Ishikawa (cell line): ENCODE measurements around the gene MGLL.

Experiments
- CEBPB ChIP-seq: IDR thresholded peaks from 2 replicates; pipeline ENCODE4 v1.6.1; 2012
- CREB1 ChIP-seq: IDR thresholded peaks from 2 replicates; pipeline ENCODE4 v1.6.1; 2012; ENCODE audit warnings: low read depth
- EGR1 ChIP-seq: IDR thresholded peaks from 2 replicates; pipeline ENCODE4 v1.6.1; 2012
- EP300 ChIP-seq: IDR thresholded peaks from 2 replicates; pipeline ENCODE4 v1.6.1; 2012; ENCODE audit warnings: borderline replicate concordance
- FOXM1 ChIP-seq: IDR thresholded peaks from 2 replicates; pipeline ENCODE4 v1.6.1; 2012; ENCODE audit warnings: low read depth, borderline replicate concordance
- NFIC ChIP-seq: IDR thresholded peaks from 2 replicates; pipeline ENCODE4 v1.6.1; 2012
- RAD21 ChIP-seq: IDR thresholded peaks from 2 replicates; pipeline ENCODE4 v1.6.1; 2012; ENCODE audit warnings: low read depth
- TAF1 ChIP-seq: IDR thresholded peaks from 2 replicates; pipeline ENCODE4 v1.6.1; 2012; ENCODE audit warnings: low read depth, mild to moderate bottlenecking
- TCF12 ChIP-seq: IDR thresholded peaks from 2 replicates; pipeline ENCODE4 v1.6.1; 2012; ENCODE audit warnings: low read depth
- TEAD4 ChIP-seq: IDR thresholded peaks from 2 replicates; pipeline ENCODE4 v1.6.1; 2012
- YY1 ChIP-seq: IDR thresholded peaks from 2 replicates; pipeline ENCODE4 v1.6.1; 2012; ENCODE audit warnings: low read depth
- ZBTB7A ChIP-seq: IDR thresholded peaks from 2 replicates; pipeline ENCODE4 v1.6.1; 2012; ENCODE audit warnings: low read depth
- TF ChIP-seq, protein P1 (sequence below): IDR thresholded peaks from 2 replicates; pipeline ENCODE4 v1.6.1; 2012
- TF ChIP-seq, protein P2 (sequence below): IDR thresholded peaks from 2 replicates; pipeline ENCODE4 v1.6.1; 2012; ENCODE audit warnings: low read depth, mild to moderate bottlenecking
- TF ChIP-seq, protein P3 (sequence below): IDR thresholded peaks from 2 replicates; pipeline ENCODE4 v1.6.1; 2012

The MGLL gene

DNA sequence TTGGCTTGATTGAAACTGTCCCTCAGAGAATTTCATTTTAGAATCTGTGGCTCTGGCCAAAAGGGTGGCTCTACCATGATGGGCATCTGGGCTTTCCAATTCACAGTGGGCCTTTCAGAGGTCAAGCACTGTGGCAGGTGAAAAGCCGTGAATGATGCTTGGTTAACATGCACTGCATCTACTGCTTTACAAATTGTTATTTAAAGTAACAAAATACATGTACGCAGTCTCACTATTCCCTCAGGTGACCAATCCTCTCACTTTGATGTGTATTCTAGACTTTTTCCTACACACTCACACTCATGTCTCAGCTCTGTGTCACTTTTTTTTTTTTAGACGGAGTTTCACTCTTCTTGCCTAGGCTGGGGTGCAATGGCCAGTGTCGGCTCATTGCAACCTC, 70.5 kb downstream of the MGLL start:
- TF ChIP-seq YY1 (no peak), EGR1 (no peak), EP300 (no peak), CREB1 (no peak), TCF12 (no peak), RAD21 (no peak), CEBPB (no peak), FOXM1 (no peak), NFIC (no peak)

DNA sequence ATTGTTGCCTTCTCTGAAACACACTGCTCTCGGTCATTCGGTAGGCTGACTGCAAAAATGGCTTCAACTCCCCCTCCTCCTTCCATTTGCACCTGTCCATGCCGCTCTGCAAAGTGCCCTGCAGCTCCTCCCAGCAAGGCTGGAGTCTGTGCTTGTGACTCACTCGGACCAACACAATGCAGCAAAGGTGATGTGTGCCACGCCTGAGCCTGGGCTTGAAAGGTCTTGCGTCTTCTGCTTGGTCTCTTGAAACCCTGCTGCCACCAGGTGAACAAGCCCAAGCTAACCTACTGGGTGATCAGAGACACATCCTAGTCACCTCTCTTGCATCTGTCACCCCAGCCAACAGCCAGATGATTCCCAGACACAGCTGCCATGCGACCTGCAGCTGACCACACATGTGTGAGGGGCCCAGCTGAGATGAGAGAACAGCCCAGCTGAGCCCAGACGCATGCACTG, 71.1 kb downstream of the MGLL start:
- TF ChIP-seq FOXM1 (no peak), TAF1 (no peak), ZBTB7A (no peak), CREB1 (no peak), TCF12 (no peak), TEAD4 (no peak), CEBPB (no peak), NFIC (no peak), EGR1 (no peak), EP300 (no peak), YY1 (no peak), RAD21 (no peak)
- TF ChIP-seq, protein P1, sequence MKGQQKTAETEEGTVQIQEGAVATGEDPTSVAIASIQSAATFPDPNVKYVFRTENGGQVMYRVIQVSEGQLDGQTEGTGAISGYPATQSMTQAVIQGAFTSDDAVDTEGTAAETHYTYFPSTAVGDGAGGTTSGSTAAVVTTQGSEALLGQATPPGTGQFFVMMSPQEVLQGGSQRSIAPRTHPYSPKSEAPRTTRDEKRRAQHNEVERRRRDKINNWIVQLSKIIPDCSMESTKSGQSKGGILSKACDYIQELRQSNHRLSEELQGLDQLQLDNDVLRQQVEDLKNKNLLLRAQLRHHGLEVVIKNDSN: no peak
- TF ChIP-seq, protein P2, sequence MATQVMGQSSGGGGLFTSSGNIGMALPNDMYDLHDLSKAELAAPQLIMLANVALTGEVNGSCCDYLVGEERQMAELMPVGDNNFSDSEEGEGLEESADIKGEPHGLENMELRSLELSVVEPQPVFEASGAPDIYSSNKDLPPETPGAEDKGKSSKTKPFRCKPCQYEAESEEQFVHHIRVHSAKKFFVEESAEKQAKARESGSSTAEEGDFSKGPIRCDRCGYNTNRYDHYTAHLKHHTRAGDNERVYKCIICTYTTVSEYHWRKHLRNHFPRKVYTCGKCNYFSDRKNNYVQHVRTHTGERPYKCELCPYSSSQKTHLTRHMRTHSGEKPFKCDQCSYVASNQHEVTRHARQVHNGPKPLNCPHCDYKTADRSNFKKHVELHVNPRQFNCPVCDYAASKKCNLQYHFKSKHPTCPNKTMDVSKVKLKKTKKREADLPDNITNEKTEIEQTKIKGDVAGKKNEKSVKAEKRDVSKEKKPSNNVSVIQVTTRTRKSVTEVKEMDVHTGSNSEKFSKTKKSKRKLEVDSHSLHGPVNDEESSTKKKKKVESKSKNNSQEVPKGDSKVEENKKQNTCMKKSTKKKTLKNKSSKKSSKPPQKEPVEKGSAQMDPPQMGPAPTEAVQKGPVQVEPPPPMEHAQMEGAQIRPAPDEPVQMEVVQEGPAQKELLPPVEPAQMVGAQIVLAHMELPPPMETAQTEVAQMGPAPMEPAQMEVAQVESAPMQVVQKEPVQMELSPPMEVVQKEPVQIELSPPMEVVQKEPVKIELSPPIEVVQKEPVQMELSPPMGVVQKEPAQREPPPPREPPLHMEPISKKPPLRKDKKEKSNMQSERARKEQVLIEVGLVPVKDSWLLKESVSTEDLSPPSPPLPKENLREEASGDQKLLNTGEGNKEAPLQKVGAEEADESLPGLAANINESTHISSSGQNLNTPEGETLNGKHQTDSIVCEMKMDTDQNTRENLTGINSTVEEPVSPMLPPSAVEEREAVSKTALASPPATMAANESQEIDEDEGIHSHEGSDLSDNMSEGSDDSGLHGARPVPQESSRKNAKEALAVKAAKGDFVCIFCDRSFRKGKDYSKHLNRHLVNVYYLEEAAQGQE: no peak
- TF ChIP-seq, protein P3, sequence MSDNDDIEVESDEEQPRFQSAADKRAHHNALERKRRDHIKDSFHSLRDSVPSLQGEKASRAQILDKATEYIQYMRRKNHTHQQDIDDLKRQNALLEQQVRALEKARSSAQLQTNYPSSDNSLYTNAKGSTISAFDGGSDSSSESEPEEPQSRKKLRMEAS: no peak

DNA sequence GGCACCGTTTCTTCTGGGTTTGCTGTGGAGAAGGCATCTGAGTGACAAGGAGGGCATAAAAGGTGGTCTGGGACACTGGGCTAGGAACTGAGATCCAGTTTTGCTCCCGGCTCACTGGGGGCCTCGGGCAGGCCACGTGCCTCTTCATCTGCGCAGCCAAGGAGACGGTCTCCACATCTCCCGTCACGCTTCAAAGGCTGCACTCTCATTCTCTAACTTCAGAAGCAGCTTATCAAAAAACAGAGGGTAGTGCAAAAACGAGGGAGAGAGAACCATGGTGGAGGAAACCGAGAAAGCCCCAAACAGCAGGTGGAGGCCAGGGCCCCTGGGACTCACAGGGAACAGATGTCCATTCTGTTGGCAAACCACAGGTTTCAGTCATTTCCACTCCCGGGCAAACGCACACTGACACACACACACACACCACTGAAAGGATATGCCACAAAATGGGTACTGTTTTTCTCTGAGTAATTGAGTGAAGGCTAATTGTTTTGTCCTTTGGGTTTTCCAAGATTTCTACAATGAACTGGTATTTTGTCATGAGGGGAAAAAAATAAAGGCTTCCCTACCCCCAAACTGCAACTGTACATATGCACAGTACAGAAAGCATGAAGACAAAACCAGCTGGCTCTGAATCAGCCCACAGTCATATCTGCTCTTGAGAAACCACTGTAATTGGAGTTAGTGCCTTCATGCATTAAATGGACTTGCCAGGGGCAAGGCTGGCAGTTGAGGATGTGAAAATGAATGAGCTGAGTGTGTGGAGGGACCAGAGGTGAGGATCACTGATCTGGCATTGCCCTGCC, 71.9 kb downstream of the MGLL start:
- no peak for TF ChIP-seq TCF12
- TF ChIP-seq TAF1: no peak
- no peak for TF ChIP-seq TEAD4
- TF ChIP-seq YY1: no peak

DNA sequence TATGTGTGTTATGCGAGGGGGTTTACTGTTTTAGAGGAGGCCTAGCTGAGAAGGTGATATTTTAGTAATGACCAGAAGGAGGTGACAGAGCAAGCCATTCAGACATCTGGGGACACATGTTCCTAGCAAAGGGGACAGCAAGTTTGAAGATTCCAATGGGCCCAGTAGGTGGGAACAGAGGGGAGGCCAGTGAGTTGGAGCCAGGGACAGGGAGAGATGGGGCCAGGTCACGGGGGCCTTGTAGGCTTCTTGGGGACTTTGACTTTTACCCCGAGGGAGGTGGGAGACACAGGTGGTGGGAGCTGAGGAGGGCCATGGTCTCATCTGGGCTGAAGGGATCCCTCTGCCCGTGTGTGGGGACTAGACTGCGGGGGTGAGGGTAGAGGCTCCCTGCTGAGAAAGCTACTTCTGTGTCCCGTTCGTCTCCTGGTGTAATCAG, 72.5 kb downstream of the MGLL start:
- peak; percentile 35; the same call in 1 of the 2 replicates for TF ChIP-seq RAD21
- no peak for TF ChIP-seq EGR1

DNA sequence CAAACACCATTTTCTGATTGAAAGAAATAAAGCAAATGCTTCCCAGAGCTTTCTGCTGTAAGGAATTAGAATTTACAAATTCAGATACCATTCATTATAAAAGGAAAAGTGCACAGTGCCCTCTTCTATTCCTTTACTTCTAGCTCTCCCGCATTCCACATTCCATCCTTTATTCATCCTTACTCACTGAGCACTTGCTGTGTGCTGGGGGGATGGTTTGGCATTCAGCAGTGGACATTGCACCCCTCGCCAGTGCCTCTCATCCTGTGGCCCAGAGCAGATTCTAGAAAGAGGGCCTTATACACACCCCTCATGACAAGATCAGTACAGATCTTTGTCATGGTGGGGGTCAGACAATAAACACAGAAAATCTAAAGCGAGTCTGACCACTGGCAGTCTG, 73.0 kb downstream of the MGLL start:
- no peak for TF ChIP-seq EP300

DNA sequence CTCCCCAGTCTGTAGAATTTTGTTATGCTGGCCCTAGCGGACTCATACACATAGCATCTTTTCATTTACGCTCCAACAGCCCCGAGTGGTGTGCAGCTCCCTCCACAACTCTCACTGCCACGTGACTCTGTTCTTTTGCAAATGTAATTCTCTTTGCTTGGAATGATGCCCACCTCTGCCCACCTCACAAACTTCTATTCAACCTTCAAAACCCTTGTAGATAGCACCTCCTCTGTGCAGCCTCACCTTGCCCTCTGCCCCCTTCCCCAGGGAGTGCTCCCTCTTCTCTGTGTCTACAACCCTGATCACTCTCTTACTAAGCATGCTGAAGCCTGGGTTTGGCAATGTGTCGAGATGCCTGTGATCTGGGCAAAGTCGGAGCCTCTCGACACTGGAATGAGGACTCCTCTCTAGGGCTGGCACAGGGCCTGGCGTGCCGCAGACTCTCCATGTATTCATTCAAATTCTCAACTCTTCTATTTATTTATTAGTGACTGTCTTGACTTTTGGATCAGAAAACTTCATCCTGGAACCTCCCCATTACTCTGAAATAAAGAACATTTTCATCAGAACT, 73.5 kb downstream of the MGLL start:
- TF ChIP-seq YY1 (no peak), ZBTB7A (no peak), EP300 (no peak), TAF1 (no peak), CEBPB (no peak), EGR1 (no peak), RAD21 (no peak), FOXM1 (no peak), TCF12 (no peak), CREB1 (no peak)
- TF ChIP-seq, protein P3: no peak

DNA sequence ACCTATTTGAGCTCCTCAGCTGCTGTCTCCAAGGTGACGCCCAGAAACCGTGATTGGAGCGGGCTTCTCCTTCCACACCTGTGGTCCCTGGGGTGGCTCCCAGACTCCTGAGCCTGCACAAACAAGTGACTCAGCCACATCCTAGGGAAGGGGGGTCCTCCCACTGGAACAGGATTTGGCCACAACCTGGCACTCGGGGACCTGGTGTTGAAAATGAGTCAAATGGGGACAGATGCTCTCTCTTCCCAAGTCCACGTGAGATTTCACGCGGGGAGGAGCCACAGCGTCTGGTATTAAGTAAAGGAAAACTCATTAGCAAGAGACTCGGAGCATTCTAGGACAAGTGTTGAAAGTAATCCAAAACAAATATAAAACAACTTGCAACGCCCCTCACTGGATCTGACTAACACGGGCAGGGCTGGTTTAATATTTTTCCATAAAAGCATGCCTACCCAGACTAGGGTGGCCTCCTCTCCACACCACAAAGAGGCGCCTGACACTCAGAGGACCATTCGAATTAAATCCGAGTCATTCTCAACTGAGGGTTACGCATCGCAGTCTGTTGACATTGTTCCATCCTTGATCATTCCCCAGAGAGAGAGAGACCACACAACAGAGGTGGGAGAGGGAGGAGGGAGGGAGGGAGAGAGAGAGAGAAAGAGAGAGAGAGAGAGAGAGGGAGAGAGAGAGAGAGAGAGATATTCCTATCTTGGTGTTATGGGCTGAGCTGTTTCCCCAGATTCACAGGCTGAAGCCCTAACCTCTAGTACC, 74.4 kb downstream of the MGLL start:
- TF ChIP-seq TCF12: no peak
- TF ChIP-seq ZBTB7A: no peak
- TF ChIP-seq EGR1: no peak

DNA sequence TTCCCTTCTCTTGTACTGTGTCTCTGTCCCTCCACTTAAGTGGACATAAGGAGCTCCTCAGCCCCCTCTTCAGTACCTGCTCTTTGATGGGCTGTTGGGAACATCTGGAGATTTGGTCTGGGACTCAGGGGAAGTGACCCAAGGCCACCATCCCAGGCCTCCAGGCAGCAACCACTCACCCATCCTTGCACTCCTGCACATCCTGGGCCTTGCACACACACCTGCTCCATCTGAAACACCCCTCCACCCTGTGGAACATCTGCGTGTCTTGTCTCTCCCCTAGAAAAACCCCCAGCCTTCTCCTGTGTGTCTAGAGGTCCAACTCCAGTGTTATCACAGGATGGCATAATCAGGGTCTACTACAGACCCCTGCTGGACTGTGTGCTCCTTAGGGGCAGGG, 75.2 kb downstream of the MGLL start:
- TF ChIP-seq EGR1 (no peak), RAD21 (no peak), TAF1 (no peak), CREB1 (no peak), FOXM1 (no peak), EP300 (no peak), TEAD4 (no peak), YY1 (no peak)
- TF ChIP-seq, protein P1: no peak
- TF ChIP-seq, protein P2: no peak
